SK-N-SH (cell line): Measurements from ENCODE around the gene SERPIND1. TPM values are rescaled to one million over a fixed set of nuclear protein-coding genes. Genes with fewer than 3 reads are reported as not detected.

Experiments
- CTCF ChIA-PET: fragments of 300-600, 350-600 bp; formaldehyde crosslinking; extraction: SDS; loops from one replicate; lab custom pipeline; 2021; lab: Yijun Ruan, JAX
- POLR2A ChIA-PET: fragments of 350-600 bp; sonication (Branson Sonifier 250); formaldehyde crosslinking; extraction: SDS; loops from one replicate; lab custom pipeline; 2020; ENCODE audit warnings: antibody characterized with exemption, inconsistent platforms; lab: Yijun Ruan, JAX
- DNase-seq: peaks from one replicate; pipeline ENCODE4 v3.0.0; 2012
- H2AFZ ChIP-seq: fragments of 200-600 bp; sonication (generic); 2 replicates; pipeline ENCODE4 v1.8.1; 2016; ENCODE audit warnings: antibody characterized with exemption, mild to moderate bottlenecking, low read depth
- H3F3A ChIP-seq: fragments of 200-600 bp; sonication (generic); replicated peaks from 2 replicates; pipeline ENCODE3; 2016; ENCODE audit warnings: antibody characterized with exemption, mild to moderate bottlenecking; ENCODE audit not compliant: insufficient read depth
- H3K27ac ChIP-seq, 2 experiments: fragments of 200-500 bp in 1 of 2; fragments of 200-600 bp in 1 of 2; sonication (Bioruptor generic) in 1 of 2; sonication (generic), shearing (Covaris generic) in 1 of 2; 2 replicates each; pipeline versions ENCODE4 v1.5.1 to v1.6.1; 2014 to 2016; ENCODE audit warnings: low read depth in 2 of 2, inconsistent platforms in 1 of 2, low read length in 1 of 2, mild to moderate bottlenecking in 1 of 2, mixed read lengths in 1 of 2
- H3K27me3 ChIP-seq: fragments of 200-600 bp; sonication (generic), shearing (Covaris generic); 2 replicates; pipeline ENCODE4 v1.6.1; 2016; ENCODE audit warnings: mixed run types; ENCODE audit not compliant: insufficient read depth
- H3K36me3 ChIP-seq, 2 experiments: fragments of 200-500 bp in 1 of 2; fragments of 200-600 bp in 1 of 2; sonication (Bioruptor generic) in 1 of 2; sonication (generic) in 1 of 2; replicated peaks in 1 of 2; 2 replicates each; pipeline versions ENCODE3 to v1.5.1; 2014 to 2016; ENCODE audit warnings: low read length in 1 of 2, mild to moderate bottlenecking in 1 of 2; ENCODE audit not compliant: insufficient read depth in 2 of 2, control insufficient read depth in 1 of 2
- H3K4me1 ChIP-seq, 2 experiments: fragments of 200-500 bp in 1 of 2; fragments of 200-600 bp in 1 of 2; sonication (Bioruptor generic) in 1 of 2; sonication (generic), shearing (Covaris generic) in 1 of 2; 2 replicates each; pipeline versions ENCODE4 v1.5.1 to v1.6.1; 2014 to 2016; ENCODE audit warnings: low read depth in 1 of 2, low read length in 1 of 2, mixed run types in 1 of 2; ENCODE audit not compliant: insufficient read depth in 2 of 2, control insufficient read depth in 1 of 2
- H3K4me2 ChIP-seq: fragments of 200-600 bp; sonication (generic), shearing (Covaris generic); 2 replicates; pipeline ENCODE4 v1.6.1; 2017; ENCODE audit warnings: mixed run types
- H3K4me3 ChIP-seq, 2 experiments: fragments of 200-500 bp in 1 of 2; fragments of 200-600 bp in 1 of 2; sonication (Bioruptor generic) in 1 of 2; sonication (generic), shearing (Covaris generic) in 1 of 2; 2 replicates each; pipeline versions ENCODE4 v1.5.1 to v1.8.1; 2014 to 2016; ENCODE audit warnings: low read depth in 2 of 2, inconsistent platforms in 1 of 2, low read length in 1 of 2, mild to moderate bottlenecking in 1 of 2, mixed read lengths in 1 of 2, moderate library complexity in 1 of 2
- H3K79me2 ChIP-seq: fragments of 200-600 bp; sonication (generic); 2 replicates; pipeline ENCODE4 v1.8.1; 2017; ENCODE audit warnings: mild to moderate bottlenecking; ENCODE audit not compliant: insufficient read depth
- H3K9ac ChIP-seq: fragments of 200-600 bp; sonication (generic); 2 replicates; pipeline ENCODE4 v1.6.1; 2017; ENCODE audit warnings: mixed run types
- H3K9me2 ChIP-seq: fragments of 200-600 bp; sonication (generic); 2 replicates; pipeline ENCODE4 v1.6.1; 2017; ENCODE audit warnings: mixed run types
- H3K9me3 ChIP-seq: fragments of 200-600 bp; sonication (generic); 2 replicates; pipeline ENCODE4 v1.6.1; 2017; ENCODE audit warnings: mixed run types, mild to moderate bottlenecking, moderate library complexity
- H4K20me1 ChIP-seq: fragments of 200-600 bp; sonication (generic); 2 replicates; pipeline ENCODE4 v1.6.1; 2017; ENCODE audit warnings: mild to moderate bottlenecking, mixed run types; ENCODE audit not compliant: insufficient read depth
- ELF1 ChIP-seq: IDR thresholded peaks from 2 replicates; pipeline ENCODE4 v1.4.0; 2012
- EP300 ChIP-seq, 2 experiments: IDR thresholded peaks; 2 replicates each; pipeline versions ENCODE4 v1.4.0 to v1.6.1; 2012; ENCODE audit warnings: borderline replicate concordance in 1 of 2, low read depth in 1 of 2, low read length in 1 of 2
- EZH2phosphoT487 ChIP-seq: fragments of 200-600 bp; sonication (generic); IDR thresholded peaks from 2 replicates; pipeline ENCODE4 v1.6.1; 2017; ENCODE audit warnings: low read depth, mixed run types, mild to moderate bottlenecking, antibody characterized with exemption, moderate library complexity, borderline replicate concordance
- FOSL2 ChIP-seq: IDR thresholded peaks from 2 replicates; pipeline ENCODE4 v1.4.0; 2012; ENCODE audit warnings: low read depth, mild to moderate bottlenecking, moderate library complexity, borderline replicate concordance
- FOXM1 ChIP-seq: IDR thresholded peaks from 2 replicates; pipeline ENCODE4 v1.4.0; 2012; ENCODE audit warnings: low read depth, mild to moderate bottlenecking
- GABPA ChIP-seq: IDR thresholded peaks from 2 replicates; pipeline ENCODE4 v1.4.0; 2012; ENCODE audit warnings: low read depth, mild to moderate bottlenecking
- IRF3 ChIP-seq: fragments of 150-350 bp; IDR thresholded peaks from 2 replicates; pipeline ENCODE4 v1.6.1; 2016; ENCODE audit warnings: mild to moderate bottlenecking, low read depth, low read length
- JUND ChIP-seq: IDR thresholded peaks from 2 replicates; pipeline ENCODE4 v1.4.0; 2012
- MAX ChIP-seq: IDR thresholded peaks from 2 replicates; pipeline ENCODE4 v1.4.0; 2012; ENCODE audit warnings: low read depth
- MEF2A ChIP-seq: IDR thresholded peaks from 2 replicates; pipeline ENCODE4 v1.4.0; 2012; ENCODE audit warnings: low read depth, borderline replicate concordance
- MXI1 ChIP-seq: IDR thresholded peaks from 2 replicates; pipeline ENCODE4 v1.6.1; 2012; ENCODE audit warnings: mild to moderate bottlenecking, low read depth, low read length, improper control_type of control experiment
- NFIC ChIP-seq: IDR thresholded peaks from 2 replicates; pipeline ENCODE4 v1.4.0; 2012; ENCODE audit warnings: borderline replicate concordance
- NRF1 ChIP-seq: IDR thresholded peaks from 2 replicates; pipeline ENCODE4 v1.6.1; 2012; ENCODE audit warnings: low read depth, mild to moderate bottlenecking, low read length
- RAD21 ChIP-seq: IDR thresholded peaks from 2 replicates; pipeline ENCODE4 v1.6.1; 2012; ENCODE audit warnings: mild to moderate bottlenecking, low read length
- RCOR1 ChIP-seq: fragments of 150-350 bp; IDR thresholded peaks from 2 replicates; pipeline ENCODE4 v1.6.1; 2017; ENCODE audit warnings: antibody characterized with exemption, low read length
- RFX5 ChIP-seq: IDR thresholded peaks from 2 replicates; pipeline ENCODE4 v1.6.1; 2012; ENCODE audit warnings: mild to moderate bottlenecking, improper control_type of control experiment, low read length
- RXRA ChIP-seq: IDR thresholded peaks from 2 replicates; pipeline ENCODE4 v1.4.0; 2012; ENCODE audit warnings: low read depth, mild to moderate bottlenecking, borderline replicate concordance
- SIN3A ChIP-seq: IDR thresholded peaks from 2 replicates; pipeline ENCODE4 v1.6.1; 2012; ENCODE audit warnings: low read depth, mild to moderate bottlenecking, low read length, moderate library complexity, borderline replicate concordance
- SMC3 ChIP-seq: IDR thresholded peaks from 2 replicates; pipeline ENCODE4 v1.6.1; 2012; ENCODE audit warnings: low read depth, low read length, improper control_type of control experiment
- TAF1 ChIP-seq: IDR thresholded peaks from 2 replicates; pipeline ENCODE4 v1.6.1; 2012; ENCODE audit warnings: low read depth, mild to moderate bottlenecking, low read length, moderate library complexity, borderline replicate concordance
- TCF12 ChIP-seq: IDR thresholded peaks from 2 replicates; pipeline ENCODE4 v1.4.0; 2012
- USF1 ChIP-seq: IDR thresholded peaks from 2 replicates; pipeline ENCODE4 v1.4.0; 2012; ENCODE audit warnings: low read depth, borderline replicate concordance
- USF2 ChIP-seq: fragments of 150-350 bp; IDR thresholded peaks from 2 replicates; pipeline ENCODE4 v1.6.1; 2017; ENCODE audit warnings: antibody characterized with exemption, low read length, low read depth, borderline replicate concordance
- WGBS: methylation state at CpG from one replicate; pipeline ENCODE4 v1.1.6; 2017; ENCODE audit warnings: low lambda C conversion rate; 5-methylcytosine and 5-hydroxymethylcytosine counted together
- polyA plus RNA-seq, 3 experiments: library from polyadenylated mRNA; depleted of rRNA; stranded (reverse); fragments of >200 nt; gene quantifications; 2 replicates each; pipeline ENCODE4 v1.2.3, GENCODE V29; 2012

The SERPIND1 gene
- polyA plus RNA-seq, 1 of the 3 experiments (the other 2 are of a cell fraction) = not detected

- no peak for TF ChIP-seq USF2
Observed at GRCh38 chr22:20744456-20744855, 29.5 kb upstream of the SERPIND1 start (continued).

GRCh38 chr22:20745119-20745518, 28.8 kb upstream of the SERPIND1 start:
- Histone ChIP-seq H3K4me3 (no peak overlapping the region), H3K4me2 (no peak overlapping the region), H3K9ac (no peak overlapping the region), H3K79me2 (no peaks in the 10 kb centered on the region), H4K20me1 (no peaks in the 10 kb centered on the region; the same call in 1 of the 2 replicates), H3K27me3 (no peaks in the 10 kb centered on the region), H3F3A (no peaks in the 10 kb centered on the region), H2AFZ (no peak overlapping the region), H3K9me3 (no peaks in the 10 kb centered on the region), H3K4me1 (no peaks in the 10 kb centered on the region; a peak in 2 of 4 replicates), H3K9me2 (no peaks in the 10 kb centered on the region), H3K27ac (no peak overlapping the region), H3K36me3 (peaks cover 22 to 48% of the 10 kb centered on the region in 2 experiments)
- ChIA-PET POLR2A (interaction anchor here (0.6 kb wide), 1 partner anchor 47 kb away, joined by 3 read pairs; no protein-coding TSS in a partner anchor), CTCF (interaction anchor here (0.7 kb wide), 1 partner anchor 141 kb away, joined by 3 read pairs; no protein-coding TSS in a partner anchor)
- TF ChIP-seq RFX5 = no peak
- TF ChIP-seq TAF1 = no peak
- no peak for TF ChIP-seq FOXM1
- TF ChIP-seq MXI1 = no peak
- no peak for TF ChIP-seq NRF1
- no peak for TF ChIP-seq NFIC
- no peak for TF ChIP-seq RAD21
- DNase-seq = no peak
- WGBS = 91% methylated on average over 3 of the region's 3 CpGs

GRCh38 chr22:20746431-20747189, 27.3 kb upstream of the SERPIND1 start:
- Histone ChIP-seq H3K27me3 (no peaks in the 10 kb centered on the region), H3K27ac (no peak overlapping the region), H3K9ac (no peak overlapping the region), H3K79me2 (no peaks in the 10 kb centered on the region), H2AFZ (no peak overlapping the region), H3F3A (no peaks in the 10 kb centered on the region), H3K4me3 (no peak overlapping the region), H4K20me1 (no peaks in the 10 kb centered on the region; the same call in 1 of the 2 replicates), H3K36me3 (peaks cover 7 to 40% of the 10 kb centered on the region in 2 experiments), H3K4me1 (peaks cover 0 to 4% of the 10 kb centered on the region in 2 experiments; a peak in 2 of 4 replicates), H3K4me2 (no peak overlapping the region), H3K9me3 (no peaks in the 10 kb centered on the region), H3K9me2 (no peaks in the 10 kb centered on the region)
- ChIA-PET POLR2A (no interaction called here), CTCF (interaction anchor here (1.2 kb wide), 1 partner anchor 38 kb away, joined by 3 read pairs; no protein-coding TSS in a partner anchor)
- no peak for DNase-seq
- TF ChIP-seq RAD21 (no peak), MEF2A (no peak), JUND (no peak), EP300 (IDR thresholded peaks at IDR 0.05; ENCODE audit: borderline replicate concordance in 1 of 2, low read depth in 1 of 2, low read length in 1 of 2) (no peak), IRF3 (no peak), SIN3A (no peak), RFX5 (no peak), GABPA (no peak), EZH2phosphoT487 (no peak), MXI1 (no peak), TCF12 (no peak), ELF1 (no peak), TAF1 (no peak), NRF1 (no peak), FOSL2 (no peak), USF1 (no peak), RXRA (no peak), SMC3 (no peak), RCOR1 (no peak), MAX (no peak)
- 94% methylated on average over 9 of the region's 9 CpGs for WGBS
